Esophagus (tissue), 2 donors: ENCODE results near the gene VIT. TPM values are rescaled to one million over a fixed set of nuclear protein-coding genes. Genes with fewer than 3 reads are reported as not detected.

ENCODE experiments used
- H3K27ac ChIP-seq, 2 donors: one replicate each; pipeline ENCODE4 v1.5.1; 2013; ENCODE audit warnings: low read depth in 2 of 2, mild to moderate bottlenecking in 2 of 2, inconsistent platforms in 1 of 2, low read length in 1 of 2, moderate library complexity in 1 of 2
- H3K27me3 ChIP-seq, 2 donors: one replicate each; pipeline ENCODE4 v1.6.1; 2013; ENCODE audit warnings: low read length in 2 of 2, control low read depth in 1 of 2, mild to moderate bottlenecking in 1 of 2; ENCODE audit not compliant: insufficient read depth in 2 of 2, control insufficient read depth in 1 of 2
- H3K36me3 ChIP-seq, 2 donors: one replicate each; pipeline ENCODE4 v1.6.1; 2013; ENCODE audit warnings: low read length in 1 of 2; ENCODE audit not compliant: control insufficient read depth in 2 of 2, insufficient read depth in 2 of 2
- H3K4me1 ChIP-seq, 2 donors: one replicate each; pipeline ENCODE4 v1.6.1; 2013; ENCODE audit warnings: low read length in 1 of 2; ENCODE audit not compliant: control insufficient read depth in 2 of 2, insufficient read depth in 2 of 2
- H3K4me3 ChIP-seq, 2 donors: one replicate each; pipeline ENCODE4 v1.5.1; 2013; ENCODE audit warnings: low read length in 2 of 2, mild to moderate bottlenecking in 2 of 2, low read depth in 1 of 2, moderate library complexity in 1 of 2
- H3K9me3 ChIP-seq, 2 donors: one replicate each; pipeline ENCODE4 v1.6.1; 2013; ENCODE audit warnings: mild to moderate bottlenecking in 2 of 2, low read depth in 1 of 2, low read length in 1 of 2, moderate library complexity in 1 of 2; ENCODE audit not compliant: control insufficient read depth in 2 of 2, insufficient read depth in 1 of 2
- WGBS, 2 donors: extraction: QIAGEN DNeasy Blood & Tissue Kit; methylation state at CpG; one replicate each; pipeline ENCODE4 v1.1.7; 2013; 5-methylcytosine and 5-hydroxymethylcytosine counted together
- polyA plus RNA-seq, 2 donors: library from polyadenylated mRNA; stranded (reverse); fragments of 200-250 nt; gene quantifications; one replicate each; pipeline ENCODE4 v1.2.3, GENCODE V29; 2013
- donor health status: healthy with polysubstance abuse.
- donor health status: Bipolar disorder and iron deficiency.

VIT gene
- polyA plus RNA-seq, 2 donors = 2.8 to 4.0 TPM

DNA sequence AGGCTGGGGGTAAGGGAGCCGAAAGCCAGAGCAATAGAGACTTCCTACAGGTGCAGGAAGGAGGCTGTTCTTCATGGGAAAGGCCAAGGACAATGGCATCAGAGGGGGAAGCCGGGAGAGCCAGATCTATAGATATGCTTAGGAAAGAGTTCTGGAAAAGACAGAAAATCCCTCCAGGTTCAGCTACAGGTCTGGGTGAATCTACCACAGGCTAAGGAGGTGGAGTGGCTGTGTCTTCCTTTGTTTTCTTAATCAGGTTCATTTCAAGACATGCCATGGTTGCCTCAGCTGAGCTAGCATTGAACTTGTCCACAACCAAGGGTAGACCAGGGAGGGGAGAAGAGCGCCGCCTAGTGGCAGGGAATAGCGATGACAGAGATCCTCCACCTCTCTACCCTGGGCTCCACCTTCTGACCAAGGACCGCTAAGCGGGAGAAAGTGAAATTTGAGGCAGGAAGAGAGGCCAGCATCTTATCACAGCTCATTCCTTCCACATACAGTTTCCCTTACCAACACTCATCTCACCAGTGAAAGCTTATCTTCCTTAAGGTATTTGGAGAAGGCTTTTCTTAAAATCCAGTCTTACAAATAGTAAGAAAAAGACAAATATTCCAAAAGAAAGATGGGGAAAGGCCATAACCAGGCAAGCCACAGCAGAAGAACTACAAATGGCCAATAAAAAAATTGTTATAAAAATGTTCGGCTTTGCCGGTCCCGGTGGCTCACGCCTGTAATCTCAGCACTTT is 74.2 kb downstream of the VIT start:
- 75 to 78% methylated on average over 11 of the region's 11 CpGs for WGBS, 2 donors
- Histone ChIP-seq H3K27ac (no peak overlapping the region), H3K9me3 (no peaks in the 10 kb centered on the region), H3K36me3 (no peaks in the 10 kb centered on the region), H3K4me1 (no peaks in the 10 kb centered on the region), H3K4me3 (no peak overlapping the region), H3K27me3 (no peaks in the 10 kb centered on the region)

DNA sequence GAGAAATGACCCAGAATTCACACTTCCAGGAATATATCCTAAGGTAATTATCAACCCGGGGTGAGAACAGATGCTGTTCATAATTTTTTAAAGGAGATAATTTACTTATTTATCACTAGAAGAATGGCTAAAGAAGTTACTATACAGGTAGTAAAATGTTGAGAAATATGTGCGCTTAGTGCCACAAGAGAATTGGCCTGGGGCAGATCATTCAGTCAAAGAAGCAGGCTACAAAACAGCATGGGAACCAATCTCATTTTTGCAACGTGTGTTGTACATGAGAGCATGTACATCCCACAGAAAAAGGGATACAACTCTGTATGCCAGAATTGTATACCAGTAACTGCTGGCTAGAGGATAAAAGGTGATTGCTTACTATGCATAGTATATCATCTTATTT is 75.2 kb downstream of the VIT start:
- no peaks in the 10 kb centered on the region for H3K27me3 ChIP-seq
- H3K36me3 ChIP-seq = no peaks in the 10 kb centered on the region
- H3K4me3 ChIP-seq = no peak overlapping the region
- 66 to 76% methylated on average over 3 of the region's 3 CpGs for WGBS, 2 donors
- no peaks in the 10 kb centered on the region for H3K9me3 ChIP-seq
- H3K4me1 ChIP-seq = no peaks in the 10 kb centered on the region
- no peak overlapping the region for H3K27ac ChIP-seq

DNA sequence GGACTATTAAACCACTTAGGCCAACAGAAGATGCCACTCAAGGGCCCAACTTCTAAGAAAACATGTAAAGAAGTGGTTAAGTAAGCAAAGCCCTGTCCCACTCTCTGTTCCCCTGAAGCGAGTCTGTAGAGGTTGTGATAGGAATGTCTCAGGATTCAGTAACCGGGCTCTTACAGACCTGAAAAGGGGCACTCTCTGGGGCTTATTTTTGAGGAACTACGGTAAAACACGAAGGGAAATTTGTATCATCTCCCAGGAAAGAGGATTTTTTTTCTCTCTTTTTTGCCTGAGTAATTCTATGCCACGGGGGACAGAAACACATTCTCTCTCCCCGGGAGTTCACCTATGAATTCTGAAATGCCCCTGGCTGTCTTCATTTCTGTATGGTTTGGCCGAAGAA is 77.4 kb downstream of the VIT start:
- H3K9me3 ChIP-seq = no peaks in the 10 kb centered on the region
- no peaks in the 10 kb centered on the region for H3K27me3 ChIP-seq
- no peaks in the 10 kb centered on the region for H3K36me3 ChIP-seq
- H3K27ac ChIP-seq = no peak overlapping the region
- no peaks in the 10 kb centered on the region for H3K4me1 ChIP-seq
- H3K4me3 ChIP-seq = no peak overlapping the region
- WGBS, 2 donors = 85 to 87% methylated on average over 7 of the region's 7 CpGs

DNA sequence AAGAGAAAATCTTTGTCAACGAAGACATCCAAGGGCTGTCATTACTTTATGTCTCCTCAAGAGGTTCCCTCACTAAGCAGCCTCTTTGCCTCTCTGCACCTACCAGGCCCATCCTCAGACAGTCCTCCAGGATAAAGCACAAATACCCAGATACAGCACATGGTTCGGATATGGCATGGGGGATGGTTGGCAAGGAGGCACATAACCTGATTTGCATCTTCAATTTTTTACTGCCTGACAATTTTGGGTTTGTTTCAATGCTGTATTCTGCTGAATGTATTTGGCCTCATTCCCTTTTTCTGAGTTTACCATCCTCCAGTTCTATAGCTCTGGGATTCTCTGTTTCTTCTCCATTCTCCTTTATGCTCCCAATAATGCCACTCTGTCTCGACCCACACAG is 78.8 kb downstream of the VIT start:
- no peaks in the 10 kb centered on the region for H3K36me3 ChIP-seq
- H3K4me3 ChIP-seq = no peak overlapping the region
- no peaks in the 10 kb centered on the region for H3K9me3 ChIP-seq
- WGBS, 2 donors = 78 to 80% methylated on average over 3 of the region's 3 CpGs
- no peaks in the 10 kb centered on the region for H3K4me1 ChIP-seq
- no peak overlapping the region for H3K27ac ChIP-seq
- H3K27me3 ChIP-seq = no peaks in the 10 kb centered on the region

DNA sequence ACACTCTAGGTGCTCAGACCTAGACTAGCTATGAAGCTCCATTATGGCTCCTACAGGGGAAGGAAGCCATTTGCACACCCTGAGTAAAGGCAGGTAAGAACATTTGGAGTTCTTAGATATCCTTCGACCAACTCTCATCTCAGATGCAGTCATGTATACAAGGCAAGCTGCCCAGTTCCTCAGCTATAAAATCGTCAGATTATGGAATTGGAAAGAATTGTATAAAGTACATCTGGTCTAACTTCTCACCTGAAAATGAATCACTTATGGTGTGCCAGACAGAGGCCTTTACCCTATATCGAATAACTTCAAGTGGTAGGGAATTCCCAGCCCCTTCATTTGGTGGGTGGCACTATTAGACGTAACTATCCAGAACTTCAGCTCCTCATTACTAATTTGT is 79.3 kb downstream of the VIT start:
- Histone ChIP-seq H3K4me1 (no peaks in the 10 kb centered on the region), H3K36me3 (no peaks in the 10 kb centered on the region), H3K27ac (no peak overlapping the region), H3K9me3 (no peaks in the 10 kb centered on the region), H3K27me3 (no peaks in the 10 kb centered on the region), H3K4me3 (no peak overlapping the region)
- WGBS, 2 donors = 85 to 88% methylated on average over 4 of the region's 4 CpGs

- Histone ChIP-seq H3K9me3 (no peaks in the 10 kb centered on the region), H3K4me3 (no peak overlapping the region), H3K27ac (no peak overlapping the region), H3K36me3 (no peaks in the 10 kb centered on the region), H3K4me1 (no peaks in the 10 kb centered on the region), H3K27me3 (no peaks in the 10 kb centered on the region)
- WGBS, 2 donors = 62 to 71% methylated on average over 2 of the region's 2 CpGs
These were observed 80.8 kb downstream of the VIT start for GRCh38 chr2:36777272-36777671.

DNA sequence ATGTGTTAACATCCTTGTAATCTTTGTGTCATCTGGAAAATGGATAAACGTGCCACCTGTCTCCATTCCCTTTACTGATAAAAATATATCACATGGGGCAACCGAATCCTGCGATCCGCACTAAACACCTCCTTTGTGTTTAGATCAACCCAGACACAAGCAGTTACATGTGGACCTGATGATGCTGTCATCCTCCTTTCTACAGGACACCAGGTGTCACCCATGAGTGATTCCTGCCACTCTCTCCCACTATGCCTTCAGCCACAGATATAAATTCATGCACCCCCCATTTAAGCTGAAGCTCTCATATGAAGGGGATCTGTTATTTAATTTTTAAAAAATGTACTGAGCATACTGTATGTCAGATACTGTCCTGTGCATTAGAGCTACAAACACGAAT is 81.3 kb downstream of the VIT start:
- H3K4me3 ChIP-seq = no peak overlapping the region
- no peaks in the 10 kb centered on the region for H3K9me3 ChIP-seq
- no peaks in the 10 kb centered on the region for H3K36me3 ChIP-seq
- no peak overlapping the region for H3K27ac ChIP-seq
- no peaks in the 10 kb centered on the region for H3K4me1 ChIP-seq
- WGBS, 2 donors = 74 to 81% methylated on average over 5 of the region's 5 CpGs
- no peaks in the 10 kb centered on the region for H3K27me3 ChIP-seq

DNA sequence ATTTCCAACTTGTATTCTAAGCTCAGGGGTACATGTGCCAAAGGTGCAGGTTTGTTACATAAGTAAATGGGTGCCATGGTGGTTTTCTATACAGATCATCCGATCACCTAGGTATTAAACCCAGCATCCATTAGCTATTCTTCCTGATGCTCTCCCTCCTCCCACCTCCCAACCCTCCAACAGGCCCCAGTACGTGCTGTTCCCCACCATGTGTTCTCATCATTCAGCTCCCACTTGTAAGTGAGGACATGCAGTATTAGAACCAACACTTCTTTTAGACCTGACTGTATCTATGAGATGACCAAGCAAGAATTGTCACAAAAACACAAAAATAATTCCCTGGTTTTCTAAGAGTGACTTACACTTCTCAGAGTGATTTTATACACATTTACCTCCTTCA is 83.0 kb downstream of the VIT start:
- Histone ChIP-seq H3K27me3 (no peaks in the 10 kb centered on the region), H3K4me1 (no peaks in the 10 kb centered on the region), H3K9me3 (no peaks in the 10 kb centered on the region), H3K4me3 (no peak overlapping the region), H3K36me3 (no peaks in the 10 kb centered on the region), H3K27ac (no peak overlapping the region)
- WGBS, 2 donors = 94 to 97% methylated on average over 2 of the region's 2 CpGs

- 1 to 3% methylated on average over 4 of the region's 4 CpGs for WGBS, 2 donors
- Histone ChIP-seq H3K4me1 (no peaks in the 10 kb centered on the region), H3K27ac (no peak overlapping the region), H3K9me3 (no peaks in the 10 kb centered on the region), H3K27me3 (no peaks in the 10 kb centered on the region), H3K36me3 (no peaks in the 10 kb centered on the region), H3K4me3 (no peak overlapping the region)
These were observed 83.8 kb downstream of the VIT start for GRCh38 chr2:36780231-36780839.
